Measurements from ENCODE around the gene GINS3.

Gene GINS3

GRCh38 chr16:58426966-58427365, 34.7 kb downstream of the GINS3 start:
- DNase-seq: no peak

- no peak for DNase-seq
These were observed 36.6 kb downstream of the GINS3 start for GRCh38 chr16:58428621-58429542.

GRCh38 chr16:58430718-58431117, 38.4 kb downstream of the GINS3 start:
- no peak for DNase-seq

DNA sequence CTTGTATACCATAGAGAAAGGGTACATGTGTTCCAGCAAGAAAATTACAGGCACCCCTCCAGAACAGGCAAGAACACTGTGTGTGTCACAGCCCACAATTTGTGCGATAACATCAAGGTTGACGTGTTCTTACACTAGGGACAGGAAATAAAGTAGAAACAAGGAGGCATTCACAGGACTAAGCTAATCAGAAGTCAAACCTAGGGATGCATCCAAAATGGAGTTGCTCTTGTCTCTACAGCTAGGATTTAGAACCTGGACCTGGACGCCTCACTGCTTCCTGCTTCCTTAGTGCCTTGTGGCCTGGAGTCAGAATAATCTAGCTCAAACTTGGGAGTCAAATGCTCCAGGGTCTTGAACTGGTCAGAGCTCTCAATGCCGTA, 41.3 kb downstream of the GINS3 start:
- DNase-seq: no peak

- no peak for DNase-seq
These were observed 43.5 kb downstream of the GINS3 start for GRCh38 chr16:58435779-58436178.

DNA sequence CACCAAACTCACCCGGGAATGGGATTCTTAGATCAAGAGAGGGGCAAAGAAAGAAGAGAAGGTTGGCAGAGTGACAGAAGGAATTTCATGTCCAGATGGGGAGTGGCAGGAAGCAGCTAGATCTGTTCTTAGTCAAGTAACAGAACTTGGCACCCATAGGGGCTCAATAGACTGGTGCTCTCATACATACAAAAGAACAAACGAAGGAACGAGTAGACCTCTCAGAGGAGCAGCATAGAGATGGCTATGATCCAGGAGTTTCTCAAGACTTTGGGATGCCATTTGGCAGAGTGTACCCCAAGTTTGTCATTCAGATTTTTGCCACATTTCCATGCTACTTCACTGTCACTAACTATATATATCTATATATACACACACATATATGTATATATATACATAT, 47.9 kb downstream of the GINS3 start:
- no peak for DNase-seq

DNA sequence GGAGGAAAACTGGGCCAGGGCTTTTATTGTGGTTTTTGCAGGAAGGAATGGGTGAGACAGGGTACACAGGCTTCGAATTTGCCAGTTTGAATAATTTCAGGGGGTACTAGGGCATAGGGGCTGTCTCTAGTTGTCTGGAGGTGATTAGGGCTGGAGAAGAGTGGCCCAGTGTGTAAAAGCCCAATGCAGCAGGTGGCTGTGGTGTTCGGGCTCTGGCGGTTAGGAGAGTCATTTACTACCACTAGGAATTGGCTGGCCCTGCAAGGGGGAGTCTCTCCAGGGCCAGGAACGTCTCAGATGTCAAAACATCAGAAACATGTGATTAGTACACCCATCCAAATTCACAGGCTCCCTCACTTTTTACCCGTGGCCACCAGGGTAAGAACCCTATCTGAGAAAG, 50.3 kb downstream of the GINS3 start:
- DNase-seq: no peak

GRCh38 chr16:58443783-58444182, 51.5 kb downstream of the GINS3 start:
- no peak for DNase-seq

DNA sequence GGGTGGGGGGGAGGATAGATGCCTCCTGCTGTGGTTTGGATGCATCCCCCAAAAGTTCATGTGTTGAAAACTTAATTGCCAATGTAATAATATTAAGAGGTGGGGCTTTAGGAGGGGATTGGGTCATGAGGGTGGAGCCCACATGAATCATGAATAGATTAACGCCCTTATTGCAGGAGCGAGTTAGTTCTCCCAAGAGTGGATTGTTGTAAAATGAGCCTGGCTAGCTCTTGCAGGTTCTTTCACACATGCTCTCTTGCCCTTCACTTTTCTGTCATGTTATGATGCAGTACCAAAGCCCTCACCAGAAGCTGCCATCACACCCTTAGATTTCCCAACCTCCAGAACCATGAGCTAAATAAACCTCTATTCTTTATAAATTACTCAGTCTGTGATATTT, 52.0 kb downstream of the GINS3 start:
- DNase-seq: no peak

GRCh38 chr16:58448890-58449289, 56.6 kb downstream of the GINS3 start:
- no peak for DNase-seq

GRCh38 chr16:58449306-58449705, 57.0 kb downstream of the GINS3 start:
- DNase-seq: no peak

GRCh38 chr16:58449768-58450167, 57.5 kb downstream of the GINS3 start:
- no peak for DNase-seq

DNA sequence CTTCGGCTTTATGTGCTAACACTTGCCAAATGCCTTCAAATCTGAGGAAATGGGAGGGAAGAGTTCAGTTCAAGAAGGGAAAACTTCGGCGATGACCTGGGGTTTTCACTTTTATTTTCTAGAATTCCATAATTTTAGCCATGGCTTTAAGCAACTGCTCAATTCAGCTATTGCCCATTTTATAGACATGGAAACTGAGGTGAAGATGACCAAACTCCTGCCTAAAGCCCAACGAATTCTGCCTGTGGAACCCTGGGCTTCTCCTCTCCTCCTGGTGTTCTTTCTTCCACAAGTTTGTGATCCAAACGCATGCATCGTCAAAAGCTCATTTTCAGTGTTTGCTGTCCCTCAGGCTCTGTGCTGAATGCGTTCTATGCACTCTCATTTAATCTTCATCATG, 58.3 kb downstream of the GINS3 start:
- DNase-seq: no peak

- DNase-seq: no peak
These were observed 59.0 kb downstream of the GINS3 start for GRCh38 chr16:58451265-58451689.

GRCh38 chr16:58451945-58452401, 59.7 kb downstream of the GINS3 start:
- no peak for DNase-seq

GRCh38 chr16:58452640-58453039, 60.4 kb downstream of the GINS3 start:
- no peak for DNase-seq

- no peak for DNase-seq
These were observed 61.9 kb downstream of the GINS3 start for GRCh38 chr16:58454178-58454577.

GRCh38 chr16:58454856-58455255, 62.6 kb downstream of the GINS3 start:
- no peak for DNase-seq
